Stimulated activated CD8-positive, alpha-beta memory T cell treated with anti-CD3 and anti-CD28 coated beads, Interleukin-12 subunit alpha, Interleukin-12 subunit beta, amount 100 ng/mL, for 4 hours (primary cell): Measurements from ENCODE around the gene ST3GAL2.
"Not testable (repeated sequence)": the region's sequence is repeated elsewhere in the genome, so short reads cannot be mapped to it uniquely, and the experiment has no call there.

Experiments
- DNase-seq: peaks from one replicate; pipeline ENCODE4 v3.0.0-alpha.2; 2020; ENCODE audit warnings: low read depth

The ST3GAL2 gene

DNA sequence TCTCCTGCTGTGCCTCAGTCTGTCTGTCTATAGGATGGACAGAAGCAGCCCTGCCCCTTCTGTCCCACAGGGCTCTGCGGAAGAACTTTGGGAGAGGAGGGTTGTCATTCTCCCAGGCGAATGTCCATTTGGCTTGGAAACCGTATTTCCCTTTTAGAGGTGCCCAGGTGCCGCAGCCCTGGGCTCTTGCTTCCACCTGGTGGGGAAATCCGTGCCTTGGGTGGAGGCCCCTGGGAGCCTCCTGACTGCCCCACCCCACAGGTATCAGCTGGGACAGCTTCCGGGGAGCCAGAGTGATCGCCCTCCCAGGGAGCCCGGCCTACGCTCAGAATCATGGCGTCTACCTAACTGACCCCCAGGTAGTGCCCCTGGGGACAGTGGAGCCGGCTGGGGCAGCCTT lies 28.2 kb upstream of the ST3GAL2 start:
- no peak for DNase-seq

DNA sequence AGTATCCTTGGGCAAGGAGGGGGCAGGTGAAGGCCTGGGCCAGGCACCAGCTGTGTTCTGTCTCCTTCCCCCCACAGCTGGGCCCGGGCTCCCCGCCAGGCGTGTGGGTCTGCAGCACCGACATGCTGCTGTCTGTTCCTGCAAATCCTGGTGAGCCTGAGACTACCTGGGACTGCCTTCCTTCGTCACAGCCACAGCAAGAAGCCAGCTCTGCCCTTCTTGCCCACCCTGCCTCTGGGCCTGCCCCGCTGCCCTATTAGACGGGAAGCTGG lies 27.8 kb upstream of the ST3GAL2 start:
- DNase-seq = no peak

DNA sequence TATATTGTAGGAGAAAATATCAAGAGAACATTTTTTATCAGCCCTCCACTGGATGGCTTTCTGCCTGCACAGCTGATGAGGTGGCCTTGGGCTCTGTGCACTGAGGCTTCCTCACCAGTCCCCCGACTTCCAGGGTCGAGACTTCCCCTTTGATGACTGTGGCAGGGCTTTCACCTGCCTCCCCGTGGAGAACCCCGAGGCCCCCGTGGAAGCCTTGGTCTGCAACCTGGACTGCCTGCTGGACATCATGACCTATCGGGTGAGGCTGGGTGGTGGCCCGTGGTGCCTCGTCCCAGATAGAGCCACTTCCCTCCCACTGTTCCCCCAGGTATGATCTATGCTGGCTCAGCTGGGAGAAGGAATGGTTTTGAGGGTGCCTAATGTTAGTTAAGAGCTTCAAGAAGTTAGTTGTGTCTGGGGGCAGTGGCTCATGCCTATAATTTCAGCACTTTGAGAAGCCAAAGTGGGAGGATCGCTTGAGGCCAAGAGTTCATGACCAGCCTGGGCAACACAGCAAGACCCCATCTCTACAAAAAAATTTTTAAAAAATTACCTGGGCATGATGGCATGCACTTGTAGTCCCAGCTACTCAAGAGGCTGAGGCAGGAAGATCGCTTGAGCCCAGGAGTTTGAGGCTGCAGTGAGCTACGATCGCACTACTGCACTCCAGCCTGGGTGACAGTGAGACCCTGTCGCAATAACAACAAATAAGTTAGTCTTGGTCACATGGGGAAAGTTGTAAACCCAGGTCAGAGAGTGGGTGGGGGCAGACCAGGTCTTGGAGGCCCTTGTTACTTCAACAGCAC lies 27.3 kb upstream of the ST3GAL2 start:
- DNase-seq = no peak

DNA sequence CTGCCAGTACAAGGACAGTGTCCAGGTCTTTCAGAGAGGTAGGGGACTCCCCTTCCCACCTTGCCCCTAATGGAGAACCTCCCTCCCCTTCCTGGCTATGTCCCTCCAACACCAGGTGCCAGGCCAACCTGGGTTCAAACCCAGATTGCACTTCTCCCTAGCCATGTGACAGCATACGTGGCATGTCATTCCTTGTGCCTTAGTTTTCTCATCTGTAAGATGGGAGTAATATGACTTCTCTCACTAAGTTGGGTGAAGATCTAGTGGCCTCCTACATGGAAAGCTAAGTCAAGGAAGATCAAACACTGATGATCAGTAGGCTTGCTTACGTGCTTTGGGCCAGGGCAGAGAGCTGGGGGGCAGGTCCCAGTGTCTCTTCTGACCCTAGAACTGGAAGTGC lies 24.3 kb upstream of the ST3GAL2 start:
- DNase-seq = no peak

DNA sequence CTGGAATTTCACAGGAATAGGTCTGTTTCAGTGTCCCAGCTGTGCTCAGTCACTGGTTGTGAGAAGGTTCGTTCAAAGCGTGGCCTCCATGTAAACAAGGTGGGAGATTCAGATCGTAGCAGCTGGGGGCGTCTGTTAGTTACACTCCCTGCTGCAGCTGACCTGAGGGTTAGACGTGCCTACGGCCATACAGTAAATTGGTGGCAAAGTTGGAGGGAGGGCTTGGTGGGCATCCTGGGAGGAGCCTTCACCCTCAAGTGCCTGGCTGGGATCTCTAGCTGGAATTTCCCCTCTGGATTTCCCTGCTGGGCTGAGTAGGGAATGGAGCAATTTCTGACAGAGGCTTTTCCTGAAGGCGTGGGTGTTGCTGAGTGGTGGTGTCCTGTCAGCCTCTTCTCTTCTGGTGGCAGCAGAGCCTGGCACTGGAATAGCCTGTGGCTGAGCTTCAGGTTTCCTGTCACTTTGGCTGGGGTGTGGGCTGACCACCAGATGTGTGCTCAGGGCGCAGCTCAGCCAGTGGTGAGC lies 21.9 kb upstream of the ST3GAL2 start:
- DNase-seq = no peak

DNA sequence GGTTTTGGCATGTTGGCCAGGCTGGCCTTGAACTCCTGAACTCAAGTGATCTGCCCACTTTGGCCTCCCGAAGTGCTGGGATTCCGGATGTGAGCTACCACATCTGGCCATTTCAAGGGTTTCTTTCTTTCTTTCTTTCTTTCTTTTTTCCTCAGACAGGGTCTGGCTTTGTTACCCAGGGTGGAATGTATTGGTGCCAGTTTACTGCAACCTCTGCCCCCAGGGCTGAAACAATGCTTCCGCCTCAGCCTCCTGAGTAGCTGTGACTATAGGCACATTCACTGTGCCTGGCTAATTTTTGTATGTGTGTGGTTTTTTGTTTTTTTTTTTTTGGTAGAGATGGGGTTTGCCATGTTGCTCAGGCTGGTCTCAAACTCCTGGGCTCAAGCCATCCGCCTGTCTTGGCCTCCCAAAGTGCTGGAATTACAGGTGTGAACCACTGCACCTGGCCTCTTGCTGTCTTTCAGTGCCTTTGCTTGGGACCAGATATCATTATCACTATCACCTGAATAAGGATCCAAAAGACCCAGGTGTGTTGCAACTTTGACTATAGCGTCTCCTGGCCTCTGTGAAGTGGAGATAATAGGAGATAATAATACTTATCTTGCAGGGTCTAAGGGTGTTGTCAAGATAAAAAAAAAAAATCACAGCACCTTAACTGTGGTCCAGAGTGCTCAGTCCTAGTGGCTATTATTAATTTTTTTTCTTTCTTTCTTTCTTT lies 18.7 kb upstream of the ST3GAL2 start:
- DNase-seq = no peak

DNA sequence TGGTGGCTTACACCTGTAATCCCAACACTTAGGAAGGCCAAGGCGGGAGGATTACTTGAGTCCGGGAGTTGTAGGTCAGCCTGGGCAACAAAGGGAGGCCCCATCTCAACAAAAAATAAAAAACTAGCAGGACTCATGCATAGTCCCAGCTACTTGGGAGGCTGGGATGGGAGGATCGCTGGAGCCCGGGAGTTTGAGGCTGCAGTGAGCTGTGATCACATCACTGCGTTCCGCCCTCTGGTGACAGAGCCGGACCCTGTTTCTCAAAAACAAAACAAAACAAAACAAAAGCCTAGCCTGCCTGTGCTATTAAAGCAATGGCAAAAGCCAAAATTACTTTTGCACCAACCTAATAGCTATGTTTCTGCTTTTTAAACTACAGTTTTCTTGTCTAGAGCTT lies 17.0 kb upstream of the ST3GAL2 start:
- DNase-seq = no peak

DNA sequence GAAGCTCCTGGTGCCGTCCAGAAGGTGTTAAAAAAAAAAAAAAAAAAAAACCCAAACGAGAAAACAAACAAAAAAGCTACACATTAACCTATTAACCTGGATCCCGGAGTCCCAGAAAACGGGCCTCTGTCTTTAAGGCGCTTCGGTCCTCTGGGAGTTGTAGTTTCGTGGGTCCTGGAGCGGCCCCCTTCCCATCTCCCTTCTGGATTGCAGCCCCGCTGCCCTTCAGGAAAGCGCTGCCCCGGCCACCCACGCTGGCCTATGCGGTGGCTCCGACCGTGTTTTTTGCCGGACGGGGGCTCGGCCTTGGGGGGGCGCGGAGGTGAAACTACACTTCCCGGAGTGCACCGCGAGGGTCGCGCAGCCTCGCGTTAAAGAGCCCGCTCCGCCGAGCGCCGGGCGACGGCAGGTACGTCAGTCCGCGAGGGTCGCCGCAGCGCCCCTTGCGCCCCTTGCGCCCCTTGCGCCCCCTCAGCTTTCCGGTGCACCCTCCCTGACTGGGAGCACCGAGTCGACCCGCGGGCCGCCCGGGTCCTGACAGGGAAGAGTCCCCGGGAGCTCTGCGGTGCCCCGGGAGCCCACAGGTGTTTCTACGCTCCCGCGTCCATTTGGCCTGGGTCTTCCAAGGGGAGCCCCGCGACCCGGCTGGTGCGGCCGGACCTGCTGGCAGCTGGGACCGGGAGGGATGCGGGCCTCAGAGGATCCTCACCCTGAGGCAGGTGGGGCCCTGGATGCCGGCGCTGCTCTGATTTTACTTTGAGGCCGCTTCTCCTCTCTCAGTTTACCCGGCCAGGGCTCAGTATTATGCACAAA lies 15.5 kb upstream of the ST3GAL2 start, which contains the start of gene FCSK:
Gene FCSK, plus strand, starts transcription at position 374 of the 813 bp plus-strand sequence. CDS start 8,596 bp downstream, outside the sequence.
- peak; percentile 62 for DNase-seq

DNA sequence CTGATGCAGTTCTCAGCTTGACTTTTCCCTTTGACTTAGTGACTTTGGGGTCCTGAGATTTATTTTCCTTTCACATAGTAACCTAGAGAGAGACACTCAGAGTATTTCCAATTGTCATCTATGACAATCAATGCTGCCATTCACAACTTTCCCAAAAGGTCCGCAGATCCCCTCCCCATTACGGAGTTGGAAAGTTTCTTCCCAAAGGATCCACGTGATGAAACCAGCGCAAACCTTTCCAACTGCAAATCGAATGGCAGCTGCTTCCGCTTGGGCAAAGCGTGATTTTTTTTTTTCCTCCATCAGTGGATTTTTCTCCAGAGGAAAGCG lies 15.0 kb upstream of the ST3GAL2 start:
- no peak for DNase-seq

DNA sequence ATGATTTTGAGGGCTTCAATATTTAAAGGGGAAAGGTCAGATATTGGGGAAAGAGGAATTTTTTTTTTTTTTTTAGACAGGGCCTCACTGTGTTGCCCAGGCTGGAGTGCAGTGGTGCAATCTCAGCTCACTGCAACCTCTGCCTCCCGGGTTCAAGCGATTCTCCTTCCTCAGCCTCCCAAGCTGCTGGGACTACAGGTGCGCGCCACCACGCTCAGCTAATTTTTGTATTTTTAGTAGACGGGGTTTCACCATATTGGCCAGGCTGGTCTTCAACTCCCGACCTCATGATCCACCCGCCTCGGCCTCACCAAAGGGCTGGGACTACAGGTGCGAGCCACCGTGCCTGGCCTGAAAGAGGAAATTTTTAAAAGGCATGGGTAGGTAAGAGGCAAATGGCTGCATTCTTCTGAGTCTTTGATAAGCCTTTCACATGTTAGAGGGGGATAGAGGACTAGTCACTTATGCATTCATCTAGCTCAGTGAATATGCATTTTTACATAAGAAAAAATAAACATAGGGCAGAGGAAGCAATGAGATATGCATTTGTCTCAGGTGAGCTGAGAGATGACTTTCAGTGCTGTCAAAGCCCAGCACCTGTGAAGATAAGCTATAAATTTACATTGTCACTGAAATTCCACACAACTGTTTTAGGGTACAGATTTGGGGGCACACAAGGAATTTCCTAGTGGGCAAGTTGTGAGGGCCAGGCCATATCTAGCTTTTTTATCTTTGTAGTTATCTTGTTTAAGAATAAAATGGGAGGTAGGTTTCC lies 14.4 kb upstream of the ST3GAL2 start:
- DNase-seq = no peak

DNA sequence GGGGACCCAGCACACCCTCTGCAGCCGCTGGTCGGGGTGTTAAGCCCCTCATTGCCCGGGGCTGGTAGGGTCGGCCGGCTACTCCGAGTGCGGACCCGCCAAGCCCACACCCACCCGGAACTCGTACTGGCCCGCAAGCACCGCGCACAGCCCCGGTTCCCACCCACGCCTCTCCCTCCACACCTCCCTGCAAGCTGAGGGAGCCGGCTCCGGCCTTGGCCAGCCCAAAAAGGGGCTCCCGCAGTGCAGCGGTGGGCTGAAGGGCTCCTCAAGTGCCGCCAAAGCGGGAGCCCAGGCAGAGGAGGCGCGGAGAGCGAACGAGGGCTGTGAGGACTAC lies 12.1 kb upstream of the ST3GAL2 start:
- not testable (repeated sequence) for DNase-seq

DNA sequence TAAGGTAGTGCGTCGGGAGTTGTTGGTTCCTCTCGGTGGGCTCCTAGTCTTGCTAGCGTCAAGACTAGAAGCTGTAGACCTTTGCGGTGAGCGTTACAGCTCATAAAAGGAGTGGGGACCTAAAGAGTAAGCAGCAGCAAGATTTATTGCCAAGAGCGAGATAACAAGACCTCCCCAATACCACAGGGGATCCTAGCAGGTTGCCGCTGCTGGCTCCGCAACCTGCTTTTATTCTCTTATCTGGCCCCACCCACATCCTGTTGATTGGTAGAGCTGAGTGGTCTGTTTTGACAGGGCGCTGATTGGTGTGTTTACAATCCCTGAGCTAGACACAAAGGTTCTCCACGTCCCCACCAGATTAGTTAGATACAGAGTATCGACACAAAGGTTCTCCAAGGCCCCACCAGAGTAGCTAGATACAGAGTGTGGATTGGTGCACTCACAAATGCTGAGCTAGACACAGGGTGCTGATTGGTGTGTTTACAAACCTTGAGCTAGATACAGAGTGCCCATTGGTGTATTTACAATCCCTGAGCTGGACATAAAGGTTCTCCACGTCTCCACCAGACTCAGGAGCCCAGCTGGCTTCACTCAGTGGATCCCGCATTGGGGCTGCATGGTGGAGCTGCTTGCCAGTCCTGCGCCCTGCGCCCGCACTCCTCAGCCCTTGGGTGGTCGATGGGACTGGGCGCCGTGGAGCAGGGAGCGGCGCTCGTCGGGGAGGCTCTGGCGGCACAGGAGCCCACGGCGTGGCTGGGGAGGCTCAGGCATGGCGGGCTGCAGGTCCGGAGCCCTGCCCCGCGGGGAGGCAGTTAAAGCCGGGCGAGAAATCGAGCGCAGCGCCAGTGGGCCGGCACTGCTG lies 11.5 kb upstream of the ST3GAL2 start:
- DNase-seq = not testable (repeated sequence)

DNA sequence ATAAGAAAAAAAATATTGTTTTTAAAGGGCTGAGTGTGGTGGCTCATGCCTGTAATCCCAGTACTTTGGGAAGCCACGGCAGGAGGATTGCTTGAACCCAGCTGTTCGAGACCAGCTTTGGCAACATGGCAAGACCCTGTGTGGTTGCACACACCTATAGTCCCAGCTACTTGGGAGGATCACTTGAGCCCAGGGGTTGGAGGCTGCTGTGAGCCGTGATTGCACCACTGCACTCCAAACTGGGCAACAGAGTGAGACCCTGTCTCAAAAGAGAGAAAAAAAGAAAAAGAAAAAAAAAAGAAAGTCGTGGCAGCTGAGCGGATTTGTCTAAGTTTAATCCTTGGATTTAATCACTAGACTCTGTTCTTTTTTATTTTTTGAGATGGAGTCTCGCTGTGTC lies 9.2 kb upstream of the ST3GAL2 start:
- DNase-seq = no peak

DNA sequence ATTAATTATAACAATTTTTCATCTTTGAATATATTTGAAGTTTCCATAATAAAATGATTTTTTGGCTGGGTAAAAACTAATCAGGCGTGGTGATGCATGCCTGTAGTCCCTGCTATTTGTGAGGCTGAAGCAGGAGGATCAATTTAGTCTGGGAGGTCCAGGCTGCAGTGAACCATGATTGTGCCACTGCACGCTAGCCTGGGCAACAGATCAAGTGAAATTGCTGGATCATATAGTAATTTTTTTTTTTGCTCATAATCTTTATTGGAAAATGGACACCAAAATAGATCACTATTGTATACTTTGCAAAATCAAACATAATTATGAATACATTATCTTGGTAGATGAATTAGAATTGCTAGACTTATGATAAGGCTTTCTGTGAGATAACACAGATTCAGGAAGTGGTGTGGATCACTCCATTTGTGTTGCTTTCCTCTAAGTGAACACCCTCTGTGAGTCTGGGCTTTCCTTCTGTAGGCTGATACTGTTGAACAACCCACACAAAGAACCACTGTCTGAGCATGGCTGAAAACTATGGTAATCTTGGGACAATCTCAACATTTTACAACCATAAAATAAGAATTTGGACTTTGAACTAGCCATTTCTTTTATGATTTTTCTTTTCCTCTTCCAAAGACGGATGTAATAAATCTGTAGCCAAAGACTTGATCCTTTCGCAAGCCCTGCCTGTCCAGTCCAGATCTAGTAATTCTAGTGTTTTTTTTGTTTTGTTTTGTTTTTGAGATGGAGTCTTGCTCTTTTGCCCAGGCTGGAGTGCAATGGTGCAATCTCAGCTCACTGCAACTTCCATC lies 5.6 kb upstream of the ST3GAL2 start:
- DNase-seq = no peak

DNA sequence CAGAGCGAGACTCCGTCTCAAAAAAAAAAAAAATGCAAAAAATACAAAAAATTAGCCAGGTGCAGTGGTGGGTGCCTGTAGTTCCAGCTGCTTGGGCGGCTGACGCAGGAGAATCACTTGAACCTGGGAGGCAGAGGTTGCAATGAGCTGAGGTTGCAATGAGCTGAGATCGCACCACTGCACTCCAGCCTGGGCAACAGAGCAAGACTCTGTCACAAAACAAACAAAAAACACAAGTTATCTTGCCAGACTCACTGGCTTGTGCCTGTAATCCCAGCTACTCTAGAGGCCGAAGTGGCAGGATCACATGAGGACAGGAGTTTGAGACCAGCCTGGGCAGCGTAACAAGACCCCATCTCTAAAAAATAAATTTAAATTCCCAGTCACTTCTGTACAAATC lies 3.4 kb upstream of the ST3GAL2 start:
- DNase-seq = no peak

DNA sequence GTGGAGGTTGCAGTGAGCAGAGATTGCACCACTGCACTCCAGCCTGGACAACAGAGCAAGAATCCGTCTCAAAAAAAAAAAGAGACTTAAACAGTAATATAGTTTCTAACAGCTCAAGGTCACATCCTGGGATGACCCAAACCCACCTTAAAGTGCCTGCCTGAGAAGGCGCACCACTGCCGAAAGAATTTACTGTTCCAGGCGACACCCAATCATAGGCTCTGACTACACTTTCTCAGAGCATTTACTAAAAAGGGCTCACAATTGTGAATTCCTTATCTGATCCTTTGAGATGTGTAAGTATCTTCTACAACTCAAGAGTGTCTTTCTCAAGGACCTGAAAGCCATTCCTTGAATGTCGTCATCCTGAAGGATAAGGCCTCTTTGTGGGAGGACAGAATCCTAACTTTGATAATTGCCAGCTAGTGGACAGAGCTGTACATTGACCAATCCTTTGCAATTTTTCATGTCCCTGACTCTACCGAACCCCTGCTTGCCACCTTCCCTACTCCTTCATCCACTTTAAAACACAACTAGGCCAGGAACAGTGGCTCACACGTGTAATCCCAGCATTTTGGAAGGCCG lies 2.6 kb upstream of the ST3GAL2 start:
- no peak for DNase-seq

DNA sequence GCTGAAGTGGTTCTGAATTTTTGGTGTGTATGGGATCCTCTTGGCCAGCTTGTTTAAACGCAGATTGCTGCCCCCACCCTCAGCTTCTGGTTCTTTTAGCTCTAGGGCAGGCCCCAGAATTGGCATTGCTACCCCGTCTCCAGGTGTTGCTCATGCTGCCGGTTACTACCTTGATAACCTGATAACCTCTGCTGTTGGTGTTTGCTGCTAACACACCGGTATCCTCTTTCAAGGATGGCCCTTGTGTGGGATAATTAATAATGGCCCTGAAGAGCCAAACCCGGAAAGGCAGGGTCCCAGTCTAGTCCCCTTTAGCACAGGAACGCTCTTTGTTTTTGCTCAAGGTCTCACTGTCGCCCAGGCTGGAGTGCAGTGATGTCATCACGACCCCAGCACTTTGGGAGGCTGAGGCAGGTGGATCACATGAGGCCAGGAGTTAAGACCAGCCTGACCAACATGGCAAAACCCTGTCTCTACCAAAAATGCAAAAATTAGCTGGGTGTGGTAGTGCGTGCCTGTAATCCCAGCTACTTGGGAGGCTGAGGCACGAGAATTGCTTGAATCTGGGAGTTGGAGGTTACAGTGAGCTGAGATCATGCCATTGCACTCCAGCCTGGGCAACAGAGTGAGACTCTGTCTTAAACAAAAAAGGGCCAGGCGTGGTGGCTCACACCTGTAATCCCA lies 1.3 kb upstream of the ST3GAL2 start:
- DNase-seq = no peak

DNA sequence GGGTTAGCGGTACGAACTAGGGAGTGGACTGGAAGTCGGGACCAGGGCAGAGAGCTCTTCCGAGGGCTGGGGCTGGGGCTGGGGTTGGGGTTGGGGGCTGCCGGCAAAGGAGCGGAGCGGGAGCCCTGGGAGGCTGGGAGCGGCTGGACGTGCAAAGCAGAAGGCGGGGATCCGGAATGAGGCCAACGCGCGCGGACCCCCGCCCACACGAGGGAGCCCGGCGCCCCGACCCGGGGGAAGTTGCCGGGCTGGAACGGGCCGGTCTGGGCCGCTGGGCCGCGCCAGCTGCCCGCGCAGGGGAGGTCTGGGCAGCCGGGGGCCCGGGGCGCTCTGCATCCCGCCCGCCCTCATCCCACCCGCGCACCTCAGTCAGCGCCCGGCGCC lies 323 bp downstream of the ST3GAL2 start:
- DNase-seq = no peak
